GM23338 (cell line): ENCODE results near the gene HELQ. TPM values are rescaled to one million over a fixed set of nuclear protein-coding genes. Genes with fewer than 3 reads are reported as not detected.
A peak's percentile ranks its signal among the peaks of the same experiment; 100 is the strongest.

ENCODE experiments used
- ATAC-seq: fragments of 200-7000 bp; cut with Tn5 transposase; 3 replicates; pipeline ENCODE4 v1.9.1; 2020
- DNase-seq: peaks from one replicate; pipeline ENCODE4 v3.0.0-alpha.2; 2015; ENCODE audit warnings: low spot score
- H2AFZ ChIP-seq: fragments of 200-600 bp; sonication (generic); 2 replicates; pipeline ENCODE4 v1.8.0; 2016; ENCODE audit warnings: antibody characterized with exemption, mild to moderate bottlenecking, moderate library complexity
- H3F3A ChIP-seq: fragments of 200-600 bp; sonication (generic); replicated peaks from 2 replicates; pipeline ENCODE4 v1.8.0; 2017; ENCODE audit warnings: antibody characterized with exemption, mixed run types, low read depth
- H3K27ac ChIP-seq: fragments of 200-600 bp; sonication (generic); 2 replicates; pipeline ENCODE4 v1.6.1; 2016; ENCODE audit warnings: low read depth
- H3K27me3 ChIP-seq: fragments of 200-600 bp; sonication (generic); 2 replicates; pipeline ENCODE4 v1.8.0; 2016; ENCODE audit warnings: mild to moderate bottlenecking, mixed run types, moderate library complexity; ENCODE audit not compliant: insufficient read depth
- H3K36me3 ChIP-seq: fragments of 200-600 bp; sonication (generic); 2 replicates; pipeline ENCODE4 v1.8.0; 2016; ENCODE audit warnings: mild to moderate bottlenecking; ENCODE audit not compliant: insufficient read depth
- H3K4me1 ChIP-seq: fragments of 200-600 bp; sonication (generic); 2 replicates; pipeline ENCODE4 v1.8.0; 2016; ENCODE audit warnings: mild to moderate bottlenecking, moderate library complexity; ENCODE audit not compliant: insufficient read depth
- H3K4me2 ChIP-seq: fragments of 200-600 bp; sonication (generic); 2 replicates; pipeline ENCODE4 v1.7.1; 2017; ENCODE audit warnings: mixed run types
- H3K4me3 ChIP-seq: fragments of 200-600 bp; sonication (generic); 2 replicates; pipeline ENCODE4 v1.6.1; 2016; ENCODE audit warnings: mixed run types
- H3K79me2 ChIP-seq: fragments of 200-600 bp; sonication (generic); replicated peaks from 2 replicates; pipeline ENCODE4 v1.8.0; 2017; ENCODE audit warnings: mild to moderate bottlenecking; ENCODE audit not compliant: insufficient read depth
- H3K9me2 ChIP-seq: fragments of 200-600 bp; sonication (generic); 2 replicates; pipeline ENCODE4 v1.8.0; 2017; ENCODE audit not compliant: insufficient read depth
- H4K20me1 ChIP-seq: fragments of 200-600 bp; sonication (generic); replicated peaks from 2 replicates; pipeline ENCODE4 v1.8.0; 2017; ENCODE audit warnings: mild to moderate bottlenecking; ENCODE audit not compliant: insufficient read depth
- H3K27ac Mint-ChIP-seq: 2 replicates; pipeline ENCODE4 v1.8.0; 2020; ENCODE audit warnings: inconsistent platforms, mild to moderate bottlenecking, moderate library complexity, mixed read lengths
- H3K27me3 Mint-ChIP-seq: 3 replicates; pipeline ENCODE4 v1.8.0; 2022; ENCODE audit warnings: low read depth, mild to moderate bottlenecking, moderate library complexity, mixed read lengths, inconsistent platforms; ENCODE audit not compliant: insufficient read depth, poor library complexity
- H3K36me3 Mint-ChIP-seq: 3 replicates; pipeline ENCODE4 v1.8.0; 2021; ENCODE audit warnings: low read depth, mild to moderate bottlenecking, inconsistent platforms, moderate library complexity, mixed read lengths
- H3K4me1 Mint-ChIP-seq: 3 replicates; pipeline ENCODE4 v1.8.0; 2020; ENCODE audit warnings: mild to moderate bottlenecking, inconsistent platforms, mixed read lengths
- H3K4me3 Mint-ChIP-seq: 3 replicates; pipeline ENCODE4 v1.8.0; 2021; ENCODE audit warnings: moderate library complexity, mild to moderate bottlenecking, inconsistent platforms, mixed read lengths
- H3K9me3 Mint-ChIP-seq: 3 replicates; pipeline ENCODE4 v1.8.0; 2020; ENCODE audit warnings: moderate library complexity, mild to moderate bottlenecking, inconsistent platforms, mixed read lengths
- CREB1 ChIP-seq: fragments of 250-450 bp; sonication (Bioruptor Pico); IDR thresholded peaks from 2 replicates; pipeline ENCODE4 v1.5.0; 2020; ENCODE audit warnings: low read depth, mild to moderate bottlenecking, moderate library complexity
- CTCF ChIP-seq, 2 experiments: fragments of 200-600 bp in 1 of 2; sonication (generic) in 1 of 2; conservative IDR thresholded peaks; 2 replicates each; pipeline versions ENCODE4 v1.5.1 to v1.6.1; 2016 to 2017; ENCODE audit warnings: antibody characterized with exemption in 2 of 2, low read depth in 2 of 2, mild to moderate bottlenecking in 2 of 2, moderate library complexity in 1 of 2
- ETS1 ChIP-seq: IDR thresholded peaks from 2 replicates; pipeline ENCODE4 v1.6.1; 2016; ENCODE audit warnings: antibody characterized with exemption
- EZH2 ChIP-seq: fragments of 200-600 bp; sonication (generic); IDR thresholded peaks from one replicate; pipeline ENCODE4 v1.8.0; 2017; ENCODE audit warnings: antibody characterized with exemption, mild to moderate bottlenecking, low read depth; ENCODE audit not compliant: unreplicated experiment
- EZH2phosphoT487 ChIP-seq: fragments of 200-600 bp; sonication (generic); IDR thresholded peaks from one replicate; pipeline ENCODE4 v1.8.1; 2018; ENCODE audit warnings: antibody characterized with exemption; ENCODE audit not compliant: unreplicated experiment
- JUNB ChIP-seq: IDR thresholded peaks from one replicate; pipeline ENCODE4 v1.6.1; 2016; ENCODE audit warnings: antibody characterized with exemption; ENCODE audit not compliant: unreplicated experiment
- NANOG ChIP-seq: IDR thresholded peaks from 2 replicates; pipeline ENCODE4 v1.6.1; 2016; ENCODE audit warnings: antibody characterized with exemption, borderline replicate concordance
- POLR2AphosphoS5 ChIP-seq: IDR thresholded peaks from 2 replicates; pipeline ENCODE4 v1.6.1; 2016; ENCODE audit warnings: antibody characterized with exemption, low read depth
- REST ChIP-seq: IDR thresholded peaks from one replicate; pipeline ENCODE4 v1.6.1; 2018; ENCODE audit warnings: antibody characterized with exemption; ENCODE audit not compliant: unreplicated experiment
- STAT1 ChIP-seq: IDR thresholded peaks from one replicate; pipeline ENCODE4 v1.6.1; 2016; ENCODE audit warnings: antibody characterized with exemption; ENCODE audit not compliant: unreplicated experiment
- ZNF114 ChIP-seq: fragments of 250-450 bp; sonication (Bioruptor Pico); IDR thresholded peaks from 2 replicates; pipeline ENCODE4 v1.5.0; 2020; ENCODE audit warnings: mild to moderate bottlenecking, moderate library complexity
- ZNF331 ChIP-seq: fragments of 250-450 bp; sonication (Bioruptor Pico); IDR thresholded peaks from 2 replicates; pipeline ENCODE4 v1.5.0; 2020; ENCODE audit warnings: low read depth, mild to moderate bottlenecking, moderate library complexity
- ZNF462 ChIP-seq: fragments of 250-450 bp; sonication (Bioruptor Pico); IDR thresholded peaks from 2 replicates; pipeline ENCODE4 v1.5.0; 2020; ENCODE audit warnings: mild to moderate bottlenecking, moderate library complexity
- polyA plus RNA-seq: library from polyadenylated mRNA; unstranded; fragments of >200 nt; fragmentation: Nextera tagmentation; extraction: Ambion mirVana; gene quantifications from 2 replicates; pipeline ENCODE4 v1.2.1, GENCODE V29; 2016
- total RNA-seq: library from RNA; depleted of rRNA; stranded (reverse); fragments of >200 nt; shearing (Covaris generic); gene quantifications from 2 replicates; pipeline ENCODE4 v1.2.3, GENCODE V29; 2014

Gene HELQ
- total and polyA plus RNA-seq, 2 experiments from 2014 or later: 6.8 to 8.1 TPM

GRCh38 chr4:83378419-83378818 lies 77.2 kb downstream of the HELQ start:
- no peak overlapping the region for H2AFZ ChIP-seq
- H3F3A ChIP-seq: no peaks in the 10 kb centered on the region
- no peaks in the 10 kb centered on the region for H3K27me3 ChIP-seq
- ATAC-seq (no peak), DNase-seq (peak; percentile 67)
- H3K36me3 Mint-ChIP-seq: peaks cover 27% of the 10 kb centered on the region
- H3K9me3 Mint-ChIP-seq: peaks cover 50% of the 10 kb centered on the region
- no peak overlapping the region for H3K27ac Mint-ChIP-seq
- no peaks in the 10 kb centered on the region for H3K4me1 Mint-ChIP-seq
- H4K20me1 ChIP-seq: no peaks in the 10 kb centered on the region
- 0 out of 2 replicates have a peak overlapping the region, but pooled peaks have one; percentile 7 for H3K4me3 ChIP-seq
- TF ChIP-seq POLR2AphosphoS5 (no peak), JUNB (no peak), ETS1 (no peak), CREB1 (CRISPR knock-in tag) (no peak), EZH2 (no peak), STAT1 (no peak), CTCF (conservative IDR thresholded peaks at IDR 0.05; ENCODE audit: low read depth in 2 of 2) (no peak), REST (no peak), ZNF462 (CRISPR knock-in tag) (no peak), ZNF331 (CRISPR knock-in tag) (no peak), EZH2phosphoT487 (no peak), ZNF114 (CRISPR knock-in tag) (no peak), NANOG (no peak)
- no peak overlapping the region for H3K27ac ChIP-seq
- no peak overlapping the region for H3K4me3 Mint-ChIP-seq
- H3K4me2 ChIP-seq: no peak overlapping the region
- 0 out of 2 replicates have a peak, but pooled peaks cover 6% of the 10 kb centered on the region for H3K9me2 ChIP-seq
- H3K79me2 ChIP-seq: no peaks in the 10 kb centered on the region
- H3K4me1 ChIP-seq: no peaks in the 10 kb centered on the region
- H3K36me3 ChIP-seq: 0 out of 2 replicates have a peak, but pooled peaks cover 11% of the 10 kb centered on the region
- H3K27me3 Mint-ChIP-seq: peaks cover 2% of the 10 kb centered on the region
